Gastroesophageal sphincter (tissue), 4 donors: ENCODE data around the gene SQSTM1. TPM values are rescaled to one million over a fixed set of nuclear protein-coding genes. Genes with fewer than 3 reads are reported as not detected.

Source experiments
- ATAC-seq: fragments of 150-250 bp; one replicate; pipeline ENCODE4 v1.9.1; 2016; ENCODE audit warnings: mild to moderate bottlenecking, moderate library complexity
- H3K27ac ChIP-seq, 4 donors: fragments of 200-600 bp; sonication (generic) in 3 of 4; 1 replicate in 3 of 4; 2 replicates in 1 of 4; pipeline ENCODE4 v1.5.1; 2016 to 2019
- H3K27me3 ChIP-seq: fragments of 200-600 bp; sonication (generic); one replicate; pipeline ENCODE4 v1.5.1; 2019
- H3K36me3 ChIP-seq, 2 donors: fragments of 200-600 bp; sonication (generic); one replicate each; pipeline ENCODE4 v1.5.1; 2019; ENCODE audit warnings: control low read depth in 1 of 2
- H3K4me1 ChIP-seq, 3 donors: fragments of 200-600 bp; sonication (generic); 1 replicate in 2 of 3; 2 replicates in 1 of 3; pipeline ENCODE4 v1.5.1; 2016 to 2019; ENCODE audit warnings: control low read depth in 2 of 3
- H3K4me3 ChIP-seq, 2 donors: fragments of 200-600 bp; sonication (generic); one replicate each; pipeline ENCODE4 v1.5.1; 2019; ENCODE audit warnings: mild to moderate bottlenecking in 1 of 2, moderate library complexity in 1 of 2
- H3K9me3 ChIP-seq, 3 donors: fragments of 200-600 bp; sonication (generic); one replicate each; pipeline ENCODE4 v1.5.1; 2017 to 2019; ENCODE audit warnings: control low read depth in 2 of 3
- CTCF ChIP-seq, 4 experiments: fragments of 200-600 bp in 2 of 4; fragments of 450-650 bp in 2 of 4; sonication (generic) in 1 of 4; IDR thresholded peaks; one replicate each; pipeline ENCODE4 v1.5.1; 2017 to 2019; ENCODE audit warnings: antibody characterized with exemption in 4 of 4, mild to moderate bottlenecking in 2 of 4, moderate library complexity in 2 of 4
- EP300 ChIP-seq: sonication (generic); formaldehyde crosslinking; IDR thresholded peaks from one replicate; pipeline ENCODE4 v1.6.1; 2017; ENCODE audit warnings: antibody characterized with exemption, mild to moderate bottlenecking
- POLR2A ChIP-seq, 2 donors: fragments of 450-650 bp; IDR thresholded peaks; one replicate each; pipeline ENCODE4 v1.6.1; 2017; ENCODE audit warnings: antibody characterized with exemption in 2 of 2, mild to moderate bottlenecking in 2 of 2, moderate library complexity in 1 of 2
- POLR2AphosphoS5 ChIP-seq: sonication (generic); formaldehyde crosslinking; IDR thresholded peaks from one replicate; pipeline ENCODE4 v1.6.1; 2017; ENCODE audit warnings: antibody characterized with exemption
- WGBS, 2 donors: methylation state at CpG; one replicate each; pipeline ENCODE4 v1.1.5; 2018; ENCODE audit warnings: low coverage in 1 of 2; 5-methylcytosine and 5-hydroxymethylcytosine counted together
- total RNA-seq, 4 donors: library from RNA; depleted of rRNA; stranded (reverse); fragments of >200 nt; gene quantifications; one replicate each; pipeline ENCODE4 v1.1.0, GENCODE V29; 2016

The SQSTM1 gene
- total RNA-seq, 4 donors from 2014 or later = 305 to 485 (median 408) TPM

GRCh38 chr5:179801304-179802206, 19.1 kb upstream of the SQSTM1 start:
- Histone ChIP-seq H3K4me3 (no peak overlapping the region), H3K4me1 (peaks cover 0 to 64% (median 37%) of the 10 kb centered on the region in 3 donors), H3K27me3 (no peaks in the 10 kb centered on the region), H3K36me3 (peaks cover 0 to 50% of the 10 kb centered on the region in 2 donors), H3K9me3 (no peaks in the 10 kb centered on the region), H3K27ac (peak overlapping the region in 1 of 4 donors; percentile 41)
- peak in 3 of 4 experiments; percentile 55 to 85 (median 58) for TF ChIP-seq CTCF (IDR thresholded peaks at IDR 0.05)
- TF ChIP-seq POLR2A (IDR thresholded peaks at IDR 0.05) = no peak
- TF ChIP-seq POLR2AphosphoS5 = peak; percentile 32
- peak; percentile 38 for ATAC-seq
- 25% methylated on average over 2 of the region's 67 CpGs; no CpG with 5 or more reads in 1 of the 2 donors for WGBS, 2 donors

GRCh38 chr5:179802207-179802883, 18.4 kb upstream of the SQSTM1 start:
- no peak for TF ChIP-seq EP300
- WGBS, 2 donors = 55 to 83% methylated on average over 1 to 3 of the region's 19 CpGs
- Histone ChIP-seq H3K4me1 (peaks cover 0 to 57% (median 39%) of the 10 kb centered on the region in 3 donors), H3K9me3 (no peaks in the 10 kb centered on the region), H3K4me3 (no peak overlapping the region), H3K27ac (peak overlapping the region in 2 of 4 donors; percentile 13 to 41), H3K27me3 (no peaks in the 10 kb centered on the region), H3K36me3 (peaks cover 0 to 47% of the 10 kb centered on the region in 2 donors)
- no peak for ATAC-seq

GRCh38 chr5:179802950-179803562, 17.6 kb upstream of the SQSTM1 start:
- Histone ChIP-seq H3K4me3 (no peak overlapping the region), H3K27me3 (no peaks in the 10 kb centered on the region), H3K4me1 (peaks cover 0 to 60% (median 46%) of the 10 kb centered on the region in 3 donors), H3K9me3 (no peaks in the 10 kb centered on the region), H3K27ac (peak overlapping the region in 2 of 4 donors; percentile 13 to 41), H3K36me3 (peaks cover 0 to 40% of the 10 kb centered on the region in 2 donors)
- no CpG with 5 or more reads among the region's 11 CpGs for WGBS, 2 donors
- TF ChIP-seq POLR2AphosphoS5 = no peak
- no peak for TF ChIP-seq EP300
- no peak for TF ChIP-seq POLR2A (IDR thresholded peaks at IDR 0.05)
- no peak for TF ChIP-seq CTCF (IDR thresholded peaks at IDR 0.05)
- no peak for ATAC-seq

GRCh38 chr5:179803651-179804554, 16.8 kb upstream of the SQSTM1 start:
- WGBS, 2 donors = 45% methylated on average over 5 of the region's 18 CpGs; no CpG with 5 or more reads in 1 of the 2 donors
- TF ChIP-seq CTCF (IDR thresholded peaks at IDR 0.05) = no peak
- no peak for TF ChIP-seq POLR2A (IDR thresholded peaks at IDR 0.05)
- Histone ChIP-seq H3K4me3 (no peak overlapping the region), H3K27me3 (no peaks in the 10 kb centered on the region), H3K4me1 (peaks cover 0 to 64% (median 47%) of the 10 kb centered on the region in 3 donors), H3K27ac (peak overlapping the region in 1 of 4 donors; percentile 97), H3K9me3 (no peaks in the 10 kb centered on the region), H3K36me3 (peaks cover 0 to 31% of the 10 kb centered on the region in 2 donors)
- no peak for ATAC-seq
